Testis (tissue), 2 donors: ENCODE results near the gene PCCA.

Source experiments
- CTCF ChIP-seq, 3 experiments: fragments of 450-650 bp in 2 of 3; fragments of 200-600 bp in 1 of 3; sonication (generic) in 1 of 3; IDR thresholded peaks; one replicate each; pipeline ENCODE4 v1.5.1; 2016 to 2019; ENCODE audit warnings: antibody characterized with exemption in 3 of 3, mild to moderate bottlenecking in 2 of 3, moderate library complexity in 1 of 3
- POLR2A ChIP-seq: fragments of 450-650 bp; IDR thresholded peaks from one replicate; pipeline ENCODE4 v1.6.1; 2017; ENCODE audit warnings: antibody characterized with exemption, mild to moderate bottlenecking, moderate library complexity

- no peak for TF ChIP-seq CTCF (IDR thresholded peaks at IDR 0.05)
- TF ChIP-seq POLR2A = no peak
Measured at GRCh38 chr13:100273138-100273537, 184.2 kb downstream of the PCCA start.
